ENCODE data around the gene PRPF18. TPM values are rescaled to one million over a fixed set of nuclear protein-coding genes. Genes with fewer than 3 reads are reported as not detected.

The PRPF18 gene
- total RNA-seq, 1 experiment from 2014 or later, result 13.4 TPM

GRCh38 chr10:13630231-13630630 lies 43.5 kb downstream of the PRPF18 start:
- TF ChIP-seq HMGXB4 (CRISPR knock-in tag; IDR thresholded peaks at IDR 0.05) (no peak), SMAD4 (CRISPR knock-in tag; IDR thresholded peaks at IDR 0.05) (no peak), ATF1 (CRISPR knock-in tag; IDR thresholded peaks at IDR 0.05) (no peak), TP53 (CRISPR knock-in tag; IDR thresholded peaks at IDR 0.05) (no peak), FOXP1 (CRISPR knock-in tag; IDR thresholded peaks at IDR 0.05; ENCODE audit: borderline replicate concordance) (no peak), TEAD4 (CRISPR knock-in tag; IDR thresholded peaks at IDR 0.05) (no peak), PRRX2 (CRISPR knock-in tag; IDR thresholded peaks at IDR 0.05) (no peak), ZSCAN18 (CRISPR knock-in tag; IDR thresholded peaks at IDR 0.05) (no peak), GABPB1 (CRISPR knock-in tag; IDR thresholded peaks at IDR 0.05) (no peak), ZNF396 (CRISPR knock-in tag; IDR thresholded peaks at IDR 0.05; ENCODE audit: borderline replicate concordance) (no peak), CBFB (CRISPR knock-in tag; IDR thresholded peaks at IDR 0.05; ENCODE audit: low read depth) (no peak), MXD4 (CRISPR knock-in tag; IDR thresholded peaks at IDR 0.05; ENCODE audit: borderline replicate concordance) (no peak), ZNF219 (CRISPR knock-in tag; IDR thresholded peaks at IDR 0.05; ENCODE audit: borderline replicate concordance) (no peak), ZNF317 (CRISPR knock-in tag; IDR thresholded peaks at IDR 0.05; ENCODE audit: borderline replicate concordance, low read depth) (no peak), PRDM15 (CRISPR knock-in tag; IDR thresholded peaks at IDR 0.05) (no peak), NR1H2 (CRISPR knock-in tag; IDR thresholded peaks at IDR 0.05) (no peak), ZBTB43 (CRISPR knock-in tag; IDR thresholded peaks at IDR 0.05) (no peak), NR3C1 (CRISPR knock-in tag; conservative IDR thresholded peaks at IDR 0.05; ENCODE audit: low read depth) (no peak), JUN (CRISPR knock-in tag; IDR thresholded peaks at IDR 0.05) (no peak), E2F5 (CRISPR knock-in tag; IDR thresholded peaks at IDR 0.05) (no peak)
- DNase-seq (ENCODE audit: low spot score) (no peak), ATAC-seq (no peak)
- Mint-ChIP-seq H3K4me3 (no peak overlapping the region), H3K36me3 (no peaks in the 10 kb centered on the region; the same call in 1 of the 2 replicates), H3K27ac (no peak overlapping the region), H3K4me1 (peaks cover 6% of the 10 kb centered on the region), H3K9me3 (no peaks in the 10 kb centered on the region), H3K27me3 (ENCODE audit: low read depth) (no peaks in the 10 kb centered on the region)
- CTCF ChIA-PET, result interaction anchor here (0.6 kb wide), 1 partner anchor 190 kb away, joined by 3 read pairs; no protein-coding TSS in a partner anchor
- POLR2A ChIA-PET, result no interaction called here
